ENCODE results near the gene PDE2A. TPM values are rescaled to one million over a fixed set of nuclear protein-coding genes. Genes with fewer than 3 reads are reported as not detected.

PDE2A gene
- total and polyA plus RNA-seq, 2 of the 4 experiments (the other 2 are of a cell fraction): 0.02 TPM; not detected in 1

DNA sequence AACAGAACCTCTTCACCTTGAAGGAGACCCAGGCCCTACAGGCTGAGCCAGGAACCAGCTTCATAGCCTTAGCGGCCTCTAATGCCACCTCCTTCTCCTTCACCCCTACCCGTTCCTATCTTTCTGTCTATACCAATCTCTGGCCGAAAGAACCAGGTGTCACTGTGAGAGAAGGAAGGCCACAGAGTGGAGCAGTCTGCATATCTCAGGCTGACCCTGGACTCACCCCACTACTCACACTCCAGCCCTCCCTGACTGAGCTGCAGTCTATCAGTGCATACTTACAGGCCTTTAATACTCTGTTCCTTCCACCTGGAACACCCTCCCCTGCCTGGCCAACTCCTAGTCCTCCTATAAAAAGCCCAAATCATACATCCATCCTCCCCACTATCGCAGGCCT is 45.3 kb upstream of the PDE2A start:
- Histone ChIP-seq H2BK120ac (ENCODE audit: low read depth, low read length) (no peak overlapping the region), H3K79me1 (ENCODE audit: low read depth in 1 of 2, low read length in 2 of 2) (peaks cover 46 to 95% of the 10 kb centered on the region in 2 experiments), H2AK5ac (ENCODE audit: low read depth, low read length) (no peak overlapping the region; the same call in 1 of the 2 replicates), H4K20me1 (ENCODE audit: insufficient read depth, low read length) (peaks cover 65% of the 10 kb centered on the region), H3K4me2 (ENCODE audit: low read depth, low read length) (peak overlapping the region; percentile 16), H3K4me3 (ENCODE audit: insufficient read depth, low read depth, low read length) (no peak overlapping the region), H2BK15ac (ENCODE audit: low read depth, low read length) (no peak overlapping the region), H3K9ac (ENCODE audit: low read depth, low read length) (no peak overlapping the region), H3K9me1 (ENCODE audit: insufficient read depth, low read length) (peaks cover 27% of the 10 kb centered on the region), H3K4ac (ENCODE audit: low read depth, low read length) (no peak overlapping the region), H3K56ac (ENCODE audit: extremely low read depth, insufficient read depth, low read length) (no peak overlapping the region), H4K91ac (ENCODE audit: insufficient read depth, low read depth, low read length) (no peak overlapping the region), H3K18ac (ENCODE audit: low read depth, low read length) (no peak overlapping the region), H2BK20ac (ENCODE audit: low read depth, low read length) (no peak overlapping the region), H4K8ac (ENCODE audit: low read depth in 2 of 2, low read length in 2 of 2) (no peak overlapping the region), H3K4me1 (ENCODE audit: control insufficient read depth, insufficient read depth, low read length) (peaks cover 27% of the 10 kb centered on the region), H3K14ac (replicated peaks; ENCODE audit: low read depth, low read length) (no peak overlapping the region), H2AK9ac (replicated peaks; ENCODE audit: low read depth, low read length, poor library complexity) (no peak overlapping the region), H4K5ac (ENCODE audit: low read depth, low read length) (no peak overlapping the region), H3K23ac (ENCODE audit: low read depth, low read length) (peak overlapping the region; percentile 1; the same call in 1 of the 2 replicates), H3K27ac (ENCODE audit: insufficient read depth, low read length) (no peak overlapping the region), H2BK5ac (ENCODE audit: low read depth, low read length, poor library complexity, severe bottlenecking) (no peak overlapping the region), H3K9me3 (ENCODE audit: control insufficient read depth, insufficient read depth, low read length) (no peaks in the 10 kb centered on the region), H3K27me3 (ENCODE audit: control insufficient read depth, insufficient read depth, low read length) (no peaks in the 10 kb centered on the region), H2AFZ (replicated peaks; ENCODE audit: low read length, poor library complexity) (no peak overlapping the region), H3K36me3 (ENCODE audit: control insufficient read depth, insufficient read depth, low read length) (peaks cover 14% of the 10 kb centered on the region)
- WGBS, 2 experiments (ENCODE audit: extremely low coverage in 2 of 2, insufficient read length in 1 of 2): 60% methylated on average over 1 of the region's 4 CpGs; no CpG with 5 or more reads in 1 of the 2 experiments
- intact Hi-C loops (cut with micrococcal nuclease): no loop called here
- BruUV-seq (replicated peaks): no TSS peak
- dilution Hi-C loops (cut with HindIII; ENCODE audit: low sequenced_read_pairs, unreplicated experiment): no loop called here
- POLR2A ChIA-PET (ENCODE audit: unreplicated experiment): no interaction called here
- no peak for ATAC-seq (ENCODE audit: low read depth)
- CTCF ChIA-PET: no interaction called here
- in situ Hi-C loops (cut with MboI; ENCODE audit: low sequenced_read_pairs): no loop called here
- no peak for TF ChIP-seq SMC3 (IDR thresholded peaks at IDR 0.05; ENCODE audit: low read depth, low read length)
- TF ChIP-seq FOS (IDR thresholded peaks at IDR 0.05; ENCODE audit: low read depth, low read length): no peak
- no peak for TF ChIP-seq NFE2L2 (IDR thresholded peaks at IDR 0.05; ENCODE audit: low read depth, low read length)
- no peak for TF ChIP-seq RAD21 (IDR thresholded peaks at IDR 0.05; ENCODE audit: low read length)
- no peak for TF ChIP-seq MAFK (IDR thresholded peaks at IDR 0.05; ENCODE audit: low read depth, low read length)
- no peak for TF ChIP-seq USF2 (IDR thresholded peaks at IDR 0.05; ENCODE audit: low read depth, low read length)
- no peak for TF ChIP-seq MXI1 (IDR thresholded peaks at IDR 0.05; ENCODE audit: borderline replicate concordance, low read depth, low read length)
- no peak for TF ChIP-seq MAZ (IDR thresholded peaks at IDR 0.05; ENCODE audit: borderline replicate concordance, low read depth, low read length)
- no peak for TF ChIP-seq RCOR1 (IDR thresholded peaks at IDR 0.05; ENCODE audit: insufficient replicate concordance, low read length)
- TF ChIP-seq RFX5 (IDR thresholded peaks at IDR 0.05; ENCODE audit: low read depth, low read length): no peak
- TF ChIP-seq CEBPB (IDR thresholded peaks at IDR 0.05; ENCODE audit: low read depth, low read length): no peak
- TF ChIP-seq CTCF (conservative IDR thresholded peaks at IDR 0.05; ENCODE audit: low read depth, low read length): no peak
- no peak for TF ChIP-seq BHLHE40 (IDR thresholded peaks at IDR 0.05; ENCODE audit: low read depth, low read length)
- TF ChIP-seq CHD1 (IDR thresholded peaks at IDR 0.05; ENCODE audit: low read depth, low read length): no peak
- no peak for TF ChIP-seq POLR2A (IDR thresholded peaks at IDR 0.05; ENCODE audit: low read depth, low read length)
- no peak for TF ChIP-seq ELK1 (IDR thresholded peaks at IDR 0.05; ENCODE audit: borderline replicate concordance, low read depth, low read length)
- no peak for DNase-seq

Data from IMR-90 (cell line).